Activated naive CD8-positive, alpha-beta T cell treated with anti-CD3 and anti-CD28 coated beads for 36 hours (primary cell): ENCODE results near the gene ANXA5. TPM values are rescaled to one million over a fixed set of nuclear protein-coding genes. Genes with fewer than 3 reads are reported as not detected.

ENCODE experiments used
- DNase-seq: peaks from one replicate; pipeline ENCODE4 v3.0.0; 2021
- H3K27ac Mint-ChIP-seq: one replicate; pipeline ENCODE4 v1.8.0; 2022; ENCODE audit warnings: mild to moderate bottlenecking, moderate library complexity, mixed read lengths
- H3K27me3 Mint-ChIP-seq: one replicate; pipeline ENCODE4 v1.8.0; 2022; ENCODE audit warnings: mild to moderate bottlenecking, mixed read lengths
- H3K36me3 Mint-ChIP-seq: one replicate; pipeline ENCODE4 v1.8.0; 2021; ENCODE audit warnings: mild to moderate bottlenecking, mixed read lengths
- H3K4me1 Mint-ChIP-seq: one replicate; pipeline ENCODE4 v1.8.0; 2021; ENCODE audit warnings: mixed read lengths
- H3K4me3 Mint-ChIP-seq: one replicate; pipeline ENCODE4 v1.8.0; 2022; ENCODE audit warnings: mild to moderate bottlenecking, moderate library complexity, mixed read lengths
- H3K9me3 Mint-ChIP-seq: one replicate; pipeline ENCODE4 v1.8.0; 2022; ENCODE audit warnings: mixed read lengths
- total RNA-seq, 2 experiments: library from RNA; stranded (reverse); gene quantifications; one replicate each; pipeline ENCODE4 v1.2.3, GENCODE V29; 2021

The ANXA5 gene
- total RNA-seq, 2 experiments from 2014 or later: 58.0 to 60.0 TPM

DNA sequence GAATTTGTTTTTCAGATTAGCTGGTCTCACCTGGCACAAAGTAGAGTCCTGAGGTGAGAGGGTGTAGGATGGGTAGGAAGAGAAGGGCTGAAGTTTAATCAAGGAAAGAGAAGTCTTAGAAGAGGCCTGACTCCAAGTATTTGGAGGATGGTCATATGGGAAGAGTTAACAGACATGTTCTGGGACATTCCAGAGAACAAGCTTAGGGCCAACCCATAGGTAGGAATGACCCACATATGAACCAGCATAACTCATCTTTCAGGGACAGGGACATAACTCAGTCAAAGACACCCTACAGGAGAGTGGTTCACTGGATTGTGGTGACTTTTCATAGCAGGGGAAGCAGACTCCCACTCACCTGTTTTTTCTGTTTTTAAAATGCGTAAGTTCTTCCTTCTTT lies 27.9 kb upstream of the ANXA5 start:
- H3K27me3 Mint-ChIP-seq: peaks cover 5% of the 10 kb centered on the region
- no peaks in the 10 kb centered on the region for H3K9me3 Mint-ChIP-seq
- H3K4me3 Mint-ChIP-seq: no peak overlapping the region
- no peak overlapping the region for H3K27ac Mint-ChIP-seq
- no peaks in the 10 kb centered on the region for H3K4me1 Mint-ChIP-seq
- DNase-seq: no peak
- H3K36me3 Mint-ChIP-seq: no peaks in the 10 kb centered on the region

DNA sequence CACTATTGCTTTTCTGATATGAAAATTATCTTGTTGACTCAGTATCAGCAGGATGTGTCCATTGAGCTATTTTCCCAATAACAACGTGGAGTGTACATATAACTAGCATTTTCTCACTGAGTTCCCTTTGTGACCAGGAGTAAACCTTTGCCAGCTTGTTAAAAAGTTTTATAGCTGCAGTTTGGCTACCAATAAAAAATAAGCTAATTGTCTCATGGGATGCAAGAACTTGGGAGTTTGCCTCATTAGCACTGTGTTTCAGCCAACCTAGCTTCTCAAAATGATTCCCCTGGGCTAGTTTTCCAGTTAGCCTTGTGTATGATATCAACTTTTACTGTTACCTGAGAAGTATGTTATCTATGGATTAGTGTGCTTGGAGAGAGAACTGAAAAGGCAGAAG lies 24.9 kb upstream of the ANXA5 start:
- H3K27ac Mint-ChIP-seq: no peak overlapping the region
- H3K36me3 Mint-ChIP-seq: no peaks in the 10 kb centered on the region
- peaks cover 18% of the 10 kb centered on the region for H3K27me3 Mint-ChIP-seq
- H3K4me3 Mint-ChIP-seq: no peak overlapping the region
- no peak for DNase-seq
- H3K4me1 Mint-ChIP-seq: no peaks in the 10 kb centered on the region
- H3K9me3 Mint-ChIP-seq: no peaks in the 10 kb centered on the region

DNA sequence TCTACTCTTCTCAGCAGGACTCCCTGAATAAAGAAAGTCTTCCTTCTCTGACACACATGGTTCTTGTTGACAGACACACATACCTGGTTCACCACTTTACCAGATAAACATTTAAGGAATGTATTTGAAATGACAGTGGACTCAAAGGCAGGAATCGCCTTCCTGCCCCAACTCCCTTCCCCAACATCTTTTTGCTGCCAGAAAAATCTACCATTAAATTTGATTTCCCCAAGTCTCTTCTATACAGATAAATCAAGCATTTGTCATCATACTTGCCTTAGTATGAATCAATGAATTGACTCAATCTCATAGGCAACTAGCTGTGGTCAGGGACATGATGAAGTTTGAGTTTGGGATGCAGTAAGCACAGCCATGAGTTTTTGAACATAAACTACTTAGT lies 23.3 kb upstream of the ANXA5 start:
- no peak for DNase-seq
- H3K27me3 Mint-ChIP-seq: peaks cover 21% of the 10 kb centered on the region
- H3K4me3 Mint-ChIP-seq: no peak overlapping the region
- no peak overlapping the region for H3K27ac Mint-ChIP-seq
- no peaks in the 10 kb centered on the region for H3K9me3 Mint-ChIP-seq
- no peaks in the 10 kb centered on the region for H3K36me3 Mint-ChIP-seq
- peaks cover 3% of the 10 kb centered on the region for H3K4me1 Mint-ChIP-seq

DNA sequence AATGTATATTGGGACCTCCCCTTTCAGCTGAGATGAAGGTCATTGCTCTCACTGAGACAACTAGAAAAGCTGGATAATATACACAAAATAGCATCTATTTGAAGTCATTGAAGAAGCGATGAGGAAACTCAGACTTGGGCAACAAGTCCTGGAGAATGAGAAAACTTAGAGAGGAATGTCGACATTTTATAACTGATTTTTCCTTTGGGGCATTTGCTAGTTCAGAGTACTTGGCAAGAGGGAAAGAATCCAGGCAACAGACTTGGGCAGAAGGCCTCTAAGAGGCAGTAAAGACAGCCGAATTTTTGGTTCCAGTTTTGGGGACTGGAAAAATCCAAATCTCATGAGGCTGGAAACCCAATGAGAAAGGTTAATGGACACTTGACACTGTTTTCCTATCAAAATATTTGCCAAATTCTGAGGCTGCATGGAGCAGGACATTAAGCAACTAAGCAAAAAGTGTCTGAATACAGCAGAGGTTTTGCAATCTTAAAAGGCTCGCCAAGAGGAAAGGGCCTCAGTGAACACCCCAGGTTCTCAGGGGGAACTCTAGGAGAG lies 21.0 kb upstream of the ANXA5 start:
- H3K4me3 Mint-ChIP-seq: no peak overlapping the region
- peaks cover 3% of the 10 kb centered on the region for H3K4me1 Mint-ChIP-seq
- no peaks in the 10 kb centered on the region for H3K9me3 Mint-ChIP-seq
- no peak for DNase-seq
- H3K27ac Mint-ChIP-seq: no peak overlapping the region
- H3K36me3 Mint-ChIP-seq: no peaks in the 10 kb centered on the region
- peaks cover 34% of the 10 kb centered on the region for H3K27me3 Mint-ChIP-seq

DNA sequence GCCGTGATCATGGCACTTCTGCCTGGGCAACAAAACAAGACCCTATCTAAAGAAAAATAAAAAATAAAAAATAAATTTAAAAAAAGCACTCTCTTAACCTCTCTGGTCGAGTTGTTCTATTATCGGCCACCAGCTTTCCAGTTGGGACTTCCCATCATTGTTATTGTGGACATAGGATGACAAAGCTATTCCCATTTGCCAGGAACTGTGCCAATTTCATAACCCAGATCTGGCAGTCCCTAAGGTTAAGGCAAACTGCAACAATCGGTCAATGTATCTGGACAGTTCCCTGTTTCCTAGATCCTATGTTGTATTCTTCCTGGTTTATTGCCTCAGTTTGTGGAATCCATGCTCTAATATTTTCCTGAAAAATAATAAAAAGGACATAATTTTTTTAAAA lies 17.8 kb upstream of the ANXA5 start:
- H3K27me3 Mint-ChIP-seq: peaks cover 58% of the 10 kb centered on the region

DNA sequence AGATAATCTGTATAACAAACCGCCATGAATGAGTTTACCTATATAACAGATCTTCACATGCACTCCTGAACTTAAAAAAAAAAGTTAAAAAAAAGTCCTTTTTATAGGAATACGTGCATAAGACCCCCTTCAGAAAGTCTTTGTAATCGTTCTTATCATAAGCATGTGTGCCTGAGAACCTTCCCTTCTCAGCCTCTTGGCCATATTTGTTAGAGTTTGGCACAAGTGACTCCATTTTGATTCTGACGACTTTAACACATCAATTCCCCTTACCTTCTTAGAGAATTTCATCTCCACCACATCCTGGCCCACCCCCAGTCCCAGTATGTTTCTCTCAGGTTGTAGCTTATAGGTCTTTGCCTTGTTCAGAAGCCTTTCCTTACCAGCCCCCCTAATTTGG lies 16.0 kb upstream of the ANXA5 start:
- Mint-ChIP-seq H3K9me3 (no peaks in the 10 kb centered on the region), H3K27ac (no peak overlapping the region), H3K4me3 (no peak overlapping the region), H3K4me1 (peaks cover 19% of the 10 kb centered on the region), H3K27me3 (peaks cover 68% of the 10 kb centered on the region), H3K36me3 (peaks cover 2% of the 10 kb centered on the region)
- DNase-seq: no peak

More for the DNA sequence above, 17.8 kb upstream of the ANXA5 start:
- no peak for DNase-seq
- peaks cover 16% of the 10 kb centered on the region for H3K4me1 Mint-ChIP-seq
- no peak overlapping the region for H3K4me3 Mint-ChIP-seq
- peaks cover 2% of the 10 kb centered on the region for H3K36me3 Mint-ChIP-seq
- no peaks in the 10 kb centered on the region for H3K9me3 Mint-ChIP-seq
- H3K27ac Mint-ChIP-seq: no peak overlapping the region

DNA sequence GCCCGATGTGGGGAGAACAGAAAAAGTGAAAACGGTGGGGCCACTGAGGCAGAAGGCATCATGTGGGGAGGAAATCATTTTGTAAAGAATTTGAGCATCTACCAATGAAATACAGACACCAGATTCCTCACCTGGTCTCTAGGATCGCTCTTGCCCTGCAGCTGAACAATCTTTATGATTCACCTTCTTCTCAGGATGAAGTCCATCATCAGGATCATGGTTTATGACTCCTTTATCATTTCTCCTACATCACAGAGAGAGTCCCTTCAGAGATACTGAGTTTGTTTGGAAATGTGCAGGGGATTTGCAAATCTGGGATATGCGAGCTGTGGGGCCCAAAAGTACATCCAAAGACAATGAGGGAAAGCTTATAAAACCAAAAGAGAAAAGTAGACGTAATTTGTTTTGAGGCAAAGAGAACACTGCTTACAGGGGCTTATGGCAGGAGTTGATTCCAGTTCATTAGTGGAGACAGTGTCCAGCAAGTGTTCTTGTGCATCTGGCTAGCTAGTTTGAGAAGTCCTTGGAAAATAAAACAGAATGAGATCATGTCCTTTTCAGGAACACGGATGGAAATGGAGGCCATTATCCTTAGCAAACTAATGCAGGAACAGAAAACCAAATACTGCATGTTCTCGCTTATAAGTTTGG lies 15.3 kb upstream of the ANXA5 start:
- Mint-ChIP-seq H3K4me1 (peaks cover 25% of the 10 kb centered on the region), H3K9me3 (no peaks in the 10 kb centered on the region), H3K27me3 (peaks cover 67% of the 10 kb centered on the region), H3K4me3 (no peak overlapping the region), H3K36me3 (peaks cover 2% of the 10 kb centered on the region), H3K27ac (no peak overlapping the region)
- DNase-seq: no peak

DNA sequence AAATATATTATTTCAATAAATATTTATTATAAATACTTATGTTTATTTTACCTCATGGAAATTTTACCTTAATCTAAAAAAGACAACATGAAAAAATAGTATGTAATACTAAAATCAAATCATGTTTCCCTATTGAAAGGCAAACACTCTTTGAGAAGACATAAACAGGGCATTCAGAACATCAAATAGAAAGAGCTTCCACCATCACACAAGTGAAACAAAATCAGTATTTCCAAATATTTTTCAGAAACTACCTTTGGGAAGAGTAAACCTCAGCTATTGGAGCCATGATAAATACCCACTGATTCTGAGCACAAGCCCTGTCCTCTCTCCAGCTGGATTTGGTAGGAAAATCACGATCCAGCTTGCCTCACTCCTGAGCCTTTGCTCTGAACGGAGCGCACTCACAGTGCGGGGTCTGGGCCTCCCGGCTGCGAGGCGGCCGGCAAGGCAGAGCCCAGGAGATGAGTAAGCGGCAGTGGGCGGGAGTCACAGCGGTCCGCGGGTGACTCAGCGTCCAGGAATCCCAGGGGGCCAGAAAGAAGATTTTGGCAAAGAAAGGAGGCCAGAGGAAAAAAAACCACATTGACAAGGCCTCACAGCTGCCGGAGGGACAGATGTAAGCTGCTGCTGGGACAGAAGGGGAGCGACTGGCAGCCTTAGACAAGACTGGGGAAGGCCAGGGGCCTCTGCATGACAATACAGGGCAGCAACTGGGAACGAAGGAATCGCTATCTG lies 14.7 kb upstream of the ANXA5 start:
- peaks cover 3% of the 10 kb centered on the region for H3K36me3 Mint-ChIP-seq
- H3K4me3 Mint-ChIP-seq: peak overlapping the region; percentile 19

DNA sequence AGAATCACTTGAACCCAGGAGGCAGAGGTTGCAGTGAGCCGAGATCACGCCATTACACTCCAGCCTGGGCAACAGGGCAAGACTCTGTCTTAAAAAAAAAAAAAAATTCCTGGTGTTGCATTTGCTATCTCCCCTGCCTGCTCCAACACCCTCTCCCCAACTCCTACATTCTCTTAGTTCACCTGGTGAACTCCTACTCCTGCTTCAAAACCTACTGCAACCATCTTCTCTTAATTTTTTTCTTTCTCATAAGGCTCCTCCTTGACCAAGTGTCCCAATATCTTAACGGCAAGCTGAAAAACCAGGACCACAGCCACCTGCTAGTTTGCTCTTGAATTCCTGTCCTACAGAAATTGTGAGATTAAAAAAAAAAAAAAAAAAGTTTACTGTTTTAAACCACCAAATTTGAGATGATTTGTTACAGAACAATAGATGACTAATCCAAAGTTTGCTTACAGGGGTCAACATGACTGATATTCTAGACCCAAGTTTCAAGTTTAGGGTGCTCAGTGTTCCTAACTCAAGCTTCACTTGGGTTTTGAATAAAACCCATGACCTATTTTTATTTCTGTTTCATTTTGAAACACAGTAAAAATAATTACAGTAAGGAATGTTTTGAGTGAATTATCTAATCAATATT lies 13.1 kb upstream of the ANXA5 start:
- H3K27ac Mint-ChIP-seq: no peak overlapping the region
- H3K27me3 Mint-ChIP-seq: peaks cover 58% of the 10 kb centered on the region
- peaks cover 3% of the 10 kb centered on the region for H3K9me3 Mint-ChIP-seq
- peaks cover 32% of the 10 kb centered on the region for H3K4me1 Mint-ChIP-seq
- no peak for DNase-seq
- H3K36me3 Mint-ChIP-seq: peaks cover 3% of the 10 kb centered on the region
- no peak overlapping the region for H3K4me3 Mint-ChIP-seq

More for the DNA sequence above, 14.7 kb upstream of the ANXA5 start:
- DNase-seq: peak; percentile 69
- Mint-ChIP-seq H3K9me3 (peaks cover under 1% of the 10 kb centered on the region), H3K27ac (no peak overlapping the region), H3K4me1 (peaks cover 31% of the 10 kb centered on the region), H3K27me3 (peaks cover 64% of the 10 kb centered on the region)

DNA sequence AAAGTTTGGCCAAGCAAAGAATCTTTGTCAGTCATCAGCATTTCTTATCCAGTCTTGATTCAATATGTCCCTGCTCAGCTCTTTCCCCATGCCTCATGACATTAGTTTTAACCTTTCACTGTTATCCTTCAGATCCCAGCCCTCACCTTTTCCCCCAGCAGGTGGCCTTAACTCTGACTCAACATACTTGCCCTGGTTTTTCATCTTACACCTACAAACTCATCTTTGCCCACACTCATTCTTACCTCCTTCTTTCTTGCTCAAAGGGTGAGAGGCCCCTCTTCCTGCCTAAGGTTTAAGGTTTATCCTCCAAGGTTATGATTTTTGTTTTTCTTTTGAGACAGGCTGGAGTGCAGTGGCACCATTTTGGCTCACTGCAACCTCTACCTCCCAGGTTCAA lies 10.6 kb upstream of the ANXA5 start:
- Mint-ChIP-seq H3K27me3 (peaks cover 42% of the 10 kb centered on the region), H3K4me3 (no peak overlapping the region)
- DNase-seq: no peak

DNA sequence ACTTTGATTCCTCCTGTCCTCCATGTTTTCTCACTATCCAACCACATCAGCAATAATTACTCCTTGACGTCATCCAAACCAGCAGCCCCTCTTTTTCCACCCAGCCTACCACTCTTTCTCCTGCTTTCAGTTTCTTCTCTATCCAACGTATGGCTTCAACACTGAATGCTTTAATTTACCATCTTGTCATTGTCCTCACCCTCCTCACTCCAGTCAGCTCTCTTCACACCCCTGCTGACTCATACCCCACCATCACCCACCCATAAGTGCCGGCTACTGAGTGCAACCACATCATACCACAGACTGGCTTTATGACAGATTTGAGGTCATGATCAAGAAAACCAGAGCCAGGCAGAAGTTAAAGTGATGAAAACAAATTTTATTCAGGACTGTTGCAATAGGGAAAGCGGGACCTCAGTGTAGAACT lies 9.8 kb upstream of the ANXA5 start:
- Mint-ChIP-seq H3K9me3 (peaks cover 3% of the 10 kb centered on the region), H3K4me3 (no peak overlapping the region), H3K27ac (peak overlapping the region; percentile 67), H3K4me1 (peaks cover 26% of the 10 kb centered on the region), H3K27me3 (peaks cover 37% of the 10 kb centered on the region), H3K36me3 (peaks cover 3% of the 10 kb centered on the region)
- peak; percentile 77 for DNase-seq

More for the DNA sequence above, 10.6 kb upstream of the ANXA5 start:
- H3K36me3 Mint-ChIP-seq: peaks cover 3% of the 10 kb centered on the region
- peaks cover 3% of the 10 kb centered on the region for H3K9me3 Mint-ChIP-seq
- H3K27ac Mint-ChIP-seq: peak overlapping the region; percentile 67
- peaks cover 32% of the 10 kb centered on the region for H3K4me1 Mint-ChIP-seq

DNA sequence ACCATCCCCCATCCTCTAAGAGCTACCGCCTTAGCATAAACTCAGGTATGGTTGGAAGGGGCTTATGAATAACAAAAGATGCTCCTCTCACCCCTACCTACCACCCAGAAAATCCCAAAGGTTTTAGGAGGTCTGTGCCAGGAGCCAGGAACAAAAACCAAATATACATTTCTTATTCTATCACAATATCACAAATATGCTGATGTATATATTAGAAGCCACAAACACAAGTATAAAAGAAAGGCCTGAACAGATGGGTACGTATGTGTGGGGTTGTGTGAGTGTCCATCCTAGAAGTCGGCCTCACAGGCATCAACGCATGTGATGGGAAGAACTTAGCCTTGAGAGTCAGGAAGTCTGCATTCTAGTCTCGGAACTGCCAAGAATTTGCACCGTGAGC lies 8.7 kb upstream of the ANXA5 start:
- H3K4me1 Mint-ChIP-seq: peaks cover 20% of the 10 kb centered on the region
- peaks cover 34% of the 10 kb centered on the region for H3K27me3 Mint-ChIP-seq
- H3K36me3 Mint-ChIP-seq: peaks cover 2% of the 10 kb centered on the region
- DNase-seq: no peak
- peaks cover 3% of the 10 kb centered on the region for H3K9me3 Mint-ChIP-seq
- no peak overlapping the region for H3K4me3 Mint-ChIP-seq
- no peak overlapping the region for H3K27ac Mint-ChIP-seq

DNA sequence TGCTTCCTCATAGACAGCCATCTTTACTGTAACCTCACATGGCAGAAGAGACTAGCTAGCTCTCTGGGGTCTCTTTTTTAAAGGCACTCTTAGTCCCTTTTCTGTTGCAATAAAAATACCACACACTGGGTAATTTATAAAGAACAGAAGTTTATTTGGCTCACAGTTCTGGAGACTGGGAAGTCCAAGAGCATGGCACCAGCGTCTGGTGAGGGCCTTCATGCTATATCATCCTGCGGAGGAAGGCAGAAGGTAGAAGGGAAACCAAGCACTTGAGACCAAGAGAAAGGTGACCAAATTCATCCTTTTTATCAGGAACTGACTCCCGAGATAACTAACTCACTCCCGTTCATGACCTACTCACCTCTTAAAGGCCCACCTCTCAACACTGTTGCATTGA lies 5.4 kb upstream of the ANXA5 start:
- peaks cover 21% of the 10 kb centered on the region for H3K4me1 Mint-ChIP-seq
- no peak overlapping the region for H3K4me3 Mint-ChIP-seq
- no peak overlapping the region for H3K27ac Mint-ChIP-seq
- peaks cover 3% of the 10 kb centered on the region for H3K9me3 Mint-ChIP-seq
- DNase-seq: no peak
- peaks cover 38% of the 10 kb centered on the region for H3K27me3 Mint-ChIP-seq
- H3K36me3 Mint-ChIP-seq: peaks cover 2% of the 10 kb centered on the region

DNA sequence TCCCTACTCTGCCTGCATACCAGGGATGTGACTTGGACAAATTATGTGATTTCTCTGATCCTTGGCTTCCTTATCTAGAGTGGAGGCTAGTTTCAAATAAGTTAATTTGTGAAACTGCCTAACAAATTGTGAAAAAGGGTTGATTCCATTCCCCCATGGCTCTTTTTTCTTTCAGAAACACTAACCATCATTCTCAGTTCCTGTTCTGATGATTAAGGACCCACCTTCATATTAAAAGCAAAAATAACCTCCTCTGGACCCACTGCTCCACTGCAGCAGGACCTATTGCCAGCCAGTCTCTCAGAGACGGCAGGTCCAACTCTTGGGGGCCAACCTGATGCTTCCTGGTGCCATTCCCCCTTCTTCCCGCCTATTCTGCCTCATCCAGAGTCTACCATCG lies 4.5 kb upstream of the ANXA5 start:
- Mint-ChIP-seq H3K9me3 (peaks cover under 1% of the 10 kb centered on the region), H3K36me3 (no peaks in the 10 kb centered on the region), H3K4me3 (no peak overlapping the region), H3K27me3 (peaks cover 38% of the 10 kb centered on the region), H3K4me1 (peaks cover 13% of the 10 kb centered on the region), H3K27ac (no peak overlapping the region)
- DNase-seq: no peak

DNA sequence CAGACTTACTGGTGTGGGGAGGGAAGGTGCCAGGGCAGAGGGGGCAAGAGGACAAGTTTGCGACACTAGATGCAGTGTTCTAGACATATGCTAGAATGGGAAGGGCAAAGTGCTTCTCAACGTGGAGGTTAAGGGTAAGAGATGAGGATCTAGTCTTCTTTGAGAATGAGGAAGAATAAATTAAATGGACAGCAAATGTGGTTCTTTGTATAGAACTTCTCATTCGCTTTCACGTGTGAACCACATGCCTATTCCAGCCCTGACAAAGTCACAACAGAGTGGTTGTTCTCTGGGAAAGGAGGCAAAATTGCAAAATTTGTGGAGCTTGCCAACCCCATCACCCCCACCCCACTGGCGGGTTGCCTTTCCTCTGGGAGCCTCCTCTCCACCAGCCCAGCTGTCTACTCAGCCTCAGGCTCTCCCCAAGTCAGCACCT lies 1.5 kb upstream of the ANXA5 start:
- H3K4me1 Mint-ChIP-seq: peaks cover 17% of the 10 kb centered on the region
- H3K27me3 Mint-ChIP-seq: peaks cover 34% of the 10 kb centered on the region
- no peaks in the 10 kb centered on the region for H3K36me3 Mint-ChIP-seq
- no peak overlapping the region for H3K27ac Mint-ChIP-seq
- no peak for DNase-seq
- H3K9me3 Mint-ChIP-seq: no peaks in the 10 kb centered on the region
- H3K4me3 Mint-ChIP-seq: no peak overlapping the region
